Measurements from ENCODE around the gene TNPO3. TPM values are rescaled to one million over a fixed set of nuclear protein-coding genes. Genes with fewer than 3 reads are reported as not detected.

Gene TNPO3
- polyA plus RNA-seq, 1 donor from 2014 or later, result 47.7 TPM

DNA sequence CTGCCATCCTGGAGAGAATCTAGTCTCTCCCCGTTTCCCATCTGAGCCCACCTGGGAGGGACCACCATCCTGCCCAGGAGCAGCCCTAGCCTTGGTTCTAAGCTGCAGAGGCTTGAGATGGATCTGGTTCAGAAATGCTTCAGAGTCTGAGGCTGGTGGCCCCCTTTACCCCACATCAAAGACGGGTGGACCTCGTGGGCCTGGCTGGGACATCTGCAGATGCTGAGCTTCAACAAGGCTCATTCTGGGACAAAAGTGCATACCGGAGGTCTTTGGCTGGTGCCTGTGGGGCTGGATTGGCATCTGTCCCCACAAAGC lies 122.1 kb downstream of the TNPO3 start:
- no peaks in the 10 kb centered on the region for H3K9me2 ChIP-seq (ENCODE audit: insufficient read depth, low read length)
- H3K36me3 ChIP-seq (ENCODE audit: insufficient read depth, low read length), result no peaks in the 10 kb centered on the region
- no peaks in the 10 kb centered on the region for H4K20me1 ChIP-seq (ENCODE audit: insufficient read depth)
- H3K4me3 ChIP-seq (ENCODE audit: low read length), result no peak overlapping the region
- H3K27ac ChIP-seq (ENCODE audit: low read length), result no peak overlapping the region
- no peaks in the 10 kb centered on the region for H3K9me3 ChIP-seq (ENCODE audit: low read length)
- no peak overlapping the region for H2AFZ ChIP-seq (ENCODE audit: low read depth, low read length)
- H3K27me3 ChIP-seq (ENCODE audit: insufficient read depth, low read depth, low read length), result peaks cover 24% of the 10 kb centered on the region
- TF ChIP-seq EP300 (conservative IDR thresholded peaks at IDR 0.05; ENCODE audit: poor library complexity, severe bottlenecking) (no peak), TAF1 (IDR thresholded peaks at IDR 0.05; ENCODE audit: low read depth) (no peak), POLR2AphosphoS5 (IDR thresholded peaks at IDR 0.05) (no peak), SMC3 (conservative IDR thresholded peaks at IDR 0.05; ENCODE audit: poor library complexity) (no peak)
- H3K79me2 ChIP-seq (replicated peaks; ENCODE audit: insufficient read depth, low read length), result no peaks in the 10 kb centered on the region
- H3K4me2 ChIP-seq (ENCODE audit: low read length), result no peak overlapping the region
- H3F3A ChIP-seq (ENCODE audit: insufficient read depth, low read length, poor library complexity, severe bottlenecking), result no peaks in the 10 kb centered on the region
- no peak overlapping the region for H3K9ac ChIP-seq (ENCODE audit: low read length)

DNA sequence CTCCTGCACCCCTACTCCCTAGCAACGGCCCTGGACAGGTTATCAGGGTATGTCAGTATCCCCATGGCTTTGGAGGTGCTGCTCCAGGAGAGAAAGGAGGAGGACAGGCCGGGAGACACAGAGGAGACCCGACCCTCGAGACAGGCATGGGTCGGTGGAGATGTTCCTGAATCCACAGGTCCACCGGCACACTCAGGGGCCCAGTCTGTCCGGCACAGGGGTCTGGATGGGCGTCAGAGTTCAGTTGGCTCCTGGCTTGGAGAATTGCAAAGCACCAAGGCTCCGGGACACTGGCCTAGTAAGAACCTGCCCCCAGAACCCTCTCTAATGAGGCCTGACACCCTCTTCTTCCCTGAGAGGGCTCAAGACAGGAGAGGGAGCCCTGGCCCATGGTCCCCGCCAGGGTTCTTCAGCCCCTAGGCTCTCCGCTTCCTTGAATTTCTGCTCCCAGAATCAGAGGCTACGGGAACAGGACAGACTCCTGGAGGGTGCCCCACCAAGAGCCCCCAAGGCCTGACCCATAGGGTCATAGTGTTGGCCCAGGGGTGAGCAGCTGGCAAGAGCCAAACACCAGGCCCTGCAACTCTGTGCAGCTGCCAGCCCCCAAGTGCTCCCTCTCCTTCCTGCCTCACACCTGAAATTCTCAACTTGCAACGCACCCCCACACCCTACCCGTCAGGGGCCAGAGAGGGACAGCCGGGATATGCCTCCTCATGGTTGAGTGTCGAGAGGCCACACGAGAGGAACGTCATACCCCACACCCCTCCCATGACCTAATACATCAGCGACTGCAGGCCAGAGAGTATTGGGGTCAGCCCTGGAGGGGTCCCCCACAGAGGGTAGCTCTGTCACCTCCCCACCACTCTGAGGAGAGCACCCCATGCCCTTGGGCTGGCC lies 122.7 kb downstream of the TNPO3 start:
- no peak overlapping the region for H2AFZ ChIP-seq (ENCODE audit: low read depth, low read length)
- no peak overlapping the region for H3K4me3 ChIP-seq (ENCODE audit: low read length)
- H3K79me2 ChIP-seq (replicated peaks; ENCODE audit: insufficient read depth, low read length), result no peaks in the 10 kb centered on the region
- no peaks in the 10 kb centered on the region for H4K20me1 ChIP-seq (ENCODE audit: insufficient read depth)
- no peaks in the 10 kb centered on the region for H3K9me2 ChIP-seq (ENCODE audit: insufficient read depth, low read length)
- no peaks in the 10 kb centered on the region for H3F3A ChIP-seq (ENCODE audit: insufficient read depth, low read length, poor library complexity, severe bottlenecking)
- no peak overlapping the region for H3K27ac ChIP-seq (ENCODE audit: low read length)
- H3K9me3 ChIP-seq (ENCODE audit: low read length), result no peaks in the 10 kb centered on the region
- H3K4me2 ChIP-seq (ENCODE audit: low read length), result no peak overlapping the region
- no peak overlapping the region for H3K9ac ChIP-seq (ENCODE audit: low read length)
- H3K36me3 ChIP-seq (ENCODE audit: insufficient read depth, low read length), result no peaks in the 10 kb centered on the region
- H3K27me3 ChIP-seq (ENCODE audit: insufficient read depth, low read depth, low read length), result peaks cover 18% of the 10 kb centered on the region
- TF ChIP-seq RAD21 (conservative IDR thresholded peaks at IDR 0.05) (no peak), POLR2AphosphoS5 (IDR thresholded peaks at IDR 0.05) (no peak), MXI1 (conservative IDR thresholded peaks at IDR 0.05; ENCODE audit: poor library complexity, severe bottlenecking) (no peak), SMC3 (conservative IDR thresholded peaks at IDR 0.05; ENCODE audit: poor library complexity) (no peak)
- TF ChIP-seq, protein P1, sequence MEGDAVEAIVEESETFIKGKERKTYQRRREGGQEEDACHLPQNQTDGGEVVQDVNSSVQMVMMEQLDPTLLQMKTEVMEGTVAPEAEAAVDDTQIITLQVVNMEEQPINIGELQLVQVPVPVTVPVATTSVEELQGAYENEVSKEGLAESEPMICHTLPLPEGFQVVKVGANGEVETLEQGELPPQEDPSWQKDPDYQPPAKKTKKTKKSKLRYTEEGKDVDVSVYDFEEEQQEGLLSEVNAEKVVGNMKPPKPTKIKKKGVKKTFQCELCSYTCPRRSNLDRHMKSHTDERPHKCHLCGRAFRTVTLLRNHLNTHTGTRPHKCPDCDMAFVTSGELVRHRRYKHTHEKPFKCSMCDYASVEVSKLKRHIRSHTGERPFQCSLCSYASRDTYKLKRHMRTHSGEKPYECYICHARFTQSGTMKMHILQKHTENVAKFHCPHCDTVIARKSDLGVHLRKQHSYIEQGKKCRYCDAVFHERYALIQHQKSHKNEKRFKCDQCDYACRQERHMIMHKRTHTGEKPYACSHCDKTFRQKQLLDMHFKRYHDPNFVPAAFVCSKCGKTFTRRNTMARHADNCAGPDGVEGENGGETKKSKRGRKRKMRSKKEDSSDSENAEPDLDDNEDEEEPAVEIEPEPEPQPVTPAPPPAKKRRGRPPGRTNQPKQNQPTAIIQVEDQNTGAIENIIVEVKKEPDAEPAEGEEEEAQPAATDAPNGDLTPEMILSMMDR (IDR thresholded peaks at IDR 0.05; ENCODE audit: poor library complexity, severe bottlenecking), result no peak
- TF ChIP-seq, protein P2, sequence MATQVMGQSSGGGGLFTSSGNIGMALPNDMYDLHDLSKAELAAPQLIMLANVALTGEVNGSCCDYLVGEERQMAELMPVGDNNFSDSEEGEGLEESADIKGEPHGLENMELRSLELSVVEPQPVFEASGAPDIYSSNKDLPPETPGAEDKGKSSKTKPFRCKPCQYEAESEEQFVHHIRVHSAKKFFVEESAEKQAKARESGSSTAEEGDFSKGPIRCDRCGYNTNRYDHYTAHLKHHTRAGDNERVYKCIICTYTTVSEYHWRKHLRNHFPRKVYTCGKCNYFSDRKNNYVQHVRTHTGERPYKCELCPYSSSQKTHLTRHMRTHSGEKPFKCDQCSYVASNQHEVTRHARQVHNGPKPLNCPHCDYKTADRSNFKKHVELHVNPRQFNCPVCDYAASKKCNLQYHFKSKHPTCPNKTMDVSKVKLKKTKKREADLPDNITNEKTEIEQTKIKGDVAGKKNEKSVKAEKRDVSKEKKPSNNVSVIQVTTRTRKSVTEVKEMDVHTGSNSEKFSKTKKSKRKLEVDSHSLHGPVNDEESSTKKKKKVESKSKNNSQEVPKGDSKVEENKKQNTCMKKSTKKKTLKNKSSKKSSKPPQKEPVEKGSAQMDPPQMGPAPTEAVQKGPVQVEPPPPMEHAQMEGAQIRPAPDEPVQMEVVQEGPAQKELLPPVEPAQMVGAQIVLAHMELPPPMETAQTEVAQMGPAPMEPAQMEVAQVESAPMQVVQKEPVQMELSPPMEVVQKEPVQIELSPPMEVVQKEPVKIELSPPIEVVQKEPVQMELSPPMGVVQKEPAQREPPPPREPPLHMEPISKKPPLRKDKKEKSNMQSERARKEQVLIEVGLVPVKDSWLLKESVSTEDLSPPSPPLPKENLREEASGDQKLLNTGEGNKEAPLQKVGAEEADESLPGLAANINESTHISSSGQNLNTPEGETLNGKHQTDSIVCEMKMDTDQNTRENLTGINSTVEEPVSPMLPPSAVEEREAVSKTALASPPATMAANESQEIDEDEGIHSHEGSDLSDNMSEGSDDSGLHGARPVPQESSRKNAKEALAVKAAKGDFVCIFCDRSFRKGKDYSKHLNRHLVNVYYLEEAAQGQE (IDR thresholded peaks at IDR 0.05; ENCODE audit: borderline replicate concordance), result no peak

Measured in neural cell (in vitro differentiated cells).